Ovary (tissue), 9 donors: Measurements from ENCODE around the gene RYR3. TPM values are rescaled to one million over a fixed set of nuclear protein-coding genes. Genes with fewer than 3 reads are reported as not detected.

Experiments used
- DNase-seq, 5 donors: peaks; one replicate each; pipeline ENCODE4 v3.0.0-alpha.2; 2019 to 2020
- H3K27ac ChIP-seq, 2 donors: fragments of 200-600 bp; one replicate each; pipeline versions ENCODE4 v1.5.1 to v1.8.0; 2019 to 2022
- H3K27me3 ChIP-seq: fragments of 200-600 bp; one replicate; pipeline ENCODE4 v1.8.0; 2022
- H3K36me3 ChIP-seq: fragments of 200-600 bp; sonication (generic); one replicate; pipeline ENCODE4 v1.5.1; 2019
- H3K4me1 ChIP-seq: one replicate; pipeline ENCODE4 v1.8.1; 2013; ENCODE audit warnings: mild to moderate bottlenecking, moderate library complexity; ENCODE audit not compliant: insufficient read depth
- H3K4me3 ChIP-seq: fragments of 200-600 bp; sonication (generic); one replicate; pipeline ENCODE4 v1.5.1; 2017
- H3K9me3 ChIP-seq, 2 donors: fragments of 200-600 bp in 1 of 2; sonication (generic) in 1 of 2; one replicate each; pipeline versions ENCODE4 v1.5.1 to v1.8.1; 2013 to 2019; ENCODE audit warnings: mild to moderate bottlenecking in 1 of 2, moderate library complexity in 1 of 2
- CTCF ChIP-seq, 3 donors: fragments of 450-650 bp in 2 of 3; fragments of 200-600 bp in 1 of 3; IDR thresholded peaks; one replicate each; pipeline versions ENCODE4 v1.5.1 to v1.8.0; 2016 to 2022; ENCODE audit warnings: antibody characterized with exemption in 3 of 3, mild to moderate bottlenecking in 1 of 3
- EP300 ChIP-seq: sonication (generic); formaldehyde crosslinking; IDR thresholded peaks from one replicate; pipeline ENCODE4 v1.6.1; 2017; ENCODE audit warnings: antibody characterized with exemption
- POLR2A ChIP-seq: fragments of 450-650 bp; IDR thresholded peaks from one replicate; pipeline ENCODE4 v1.6.1; 2017; ENCODE audit warnings: antibody characterized with exemption, mild to moderate bottlenecking, moderate library complexity
- WGBS, 3 donors: extraction: QIAGEN DNeasy Blood & Tissue Kit in 1 of 3; methylation state at CpG; one replicate each; pipeline versions ENCODE4 v1.1.5 to v1.1.7; 2013 to 2017; 5-methylcytosine and 5-hydroxymethylcytosine counted together
- intact Hi-C, 4 donors: fragments of 100-400 bp; cut with DNase I; formaldehyde crosslinking; loops; one replicate each; pipeline versions ENCODE4 v1.11.0 to v1.15.1; 2022 to 2023
- polyA plus RNA-seq, 2 donors: library from polyadenylated mRNA; stranded (reverse); fragments of 200-250 nt in 1 of 2; fragments of 350-450 nt in 1 of 2; fragmentation: Illumina TruSeq in 1 of 2; extraction: RNeasy Lipid Tissue Mini Kit (QIAGEN cat#74804) in 1 of 2; gene quantifications; one replicate each; pipeline ENCODE4 v1.2.3, GENCODE V29; 2013 to 2014
- total RNA-seq, 7 donors: library from RNA; depleted of rRNA in 2 of 7; stranded (reverse); fragments of >200 nt in 2 of 7; fragmentation: NEBNext Ultra II Directional in 3 of 7; extraction: Animal tissue kit (Norgen Biotek cat#: 25700) in 3 of 7; gene quantifications; one replicate each; pipeline versions ENCODE4 v1.1.0 to v1.2.4, GENCODE V29; 2016 to 2023
- donor health status: DM: no; HTN: no; CAD: no; lungs with moderate emphysema.
- donor health status: DM: no; HTN: no; CAD: no.
- donor health status: Bipolar disorder and iron deficiency.
- donor health status: DM: yes; HTN: yes; CAD: no.
- donor health status: DM: no; HTN: no; CAD: no.
- donor health status: DM: yes; HTN: yes; CAD: no.

The RYR3 gene
- total and polyA plus RNA-seq, 9 donors = 0.52 to 6.0 (median 0.96) TPM

DNA sequence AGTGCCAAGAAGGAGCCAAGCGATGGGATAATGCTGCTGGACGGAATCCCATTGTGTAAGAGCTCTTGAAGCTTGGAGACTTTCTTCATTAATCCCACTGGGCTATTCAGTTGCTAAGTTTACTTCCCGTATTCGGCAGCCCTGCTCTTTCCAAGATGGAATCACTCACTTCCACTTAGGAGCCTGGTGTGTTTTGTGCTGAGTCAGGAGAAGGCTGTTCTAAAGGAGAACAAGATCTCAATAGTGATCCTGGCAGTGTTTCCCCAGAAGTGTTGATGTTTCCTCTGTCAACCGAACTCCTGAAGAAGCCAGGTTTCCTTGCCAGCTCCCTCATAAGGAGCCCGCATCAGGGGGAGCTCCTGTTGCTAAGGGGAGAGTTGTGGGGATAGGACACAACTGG, 387.4 kb downstream of the RYR3 start:
- no peaks in the 10 kb centered on the region for H3K4me1 ChIP-seq
- DNase-seq = no peak
- H3K4me3 ChIP-seq = no peak overlapping the region
- intact Hi-C loops = loop anchor here in 2 of 4 donors (10.0 kb wide), 2 partner anchors 383 to 403 kb away; partner anchors contain the start of gene RYR3 (in 1 of the 2)
- no peaks in the 10 kb centered on the region for H3K36me3 ChIP-seq
- no peak overlapping the region for H3K27ac ChIP-seq
- WGBS, 3 donors = 69 to 75% (median 74%) methylated on average over 6 of the region's 6 CpGs
- no peaks in the 10 kb centered on the region for H3K9me3 ChIP-seq
- no peaks in the 10 kb centered on the region for H3K27me3 ChIP-seq
- TF ChIP-seq EP300 (no peak), POLR2A (no peak), CTCF (IDR thresholded peaks at IDR 0.05) (no peak)

GRCh38 chr15:33699145-33699544, 388.4 kb downstream of the RYR3 start:
- WGBS, 3 donors = 84 to 93% (median 90%) methylated on average over 2 of the region's 2 CpGs

GRCh38 chr15:33699691-33700447, 389.1 kb downstream of the RYR3 start:
- no peaks in the 10 kb centered on the region for H3K9me3 ChIP-seq
- H3K4me3 ChIP-seq = no peak overlapping the region
- no peak for DNase-seq
- TF ChIP-seq EP300 (no peak), CTCF (IDR thresholded peaks at IDR 0.05) (no peak), POLR2A (no peak)
- intact Hi-C loops = loop anchor here (5.0 to 10.0 kb wide), 3 partner anchors 385 to 408 kb away; partner anchors contain the start of gene RYR3 (in 1 of the 4)
- H3K36me3 ChIP-seq = no peaks in the 10 kb centered on the region
- no peaks in the 10 kb centered on the region for H3K4me1 ChIP-seq
- no peak overlapping the region for H3K27ac ChIP-seq
- 43 to 55% (median 45%) methylated on average over 14 of the region's 14 CpGs for WGBS, 3 donors
- H3K27me3 ChIP-seq = no peaks in the 10 kb centered on the region

More at GRCh38 chr15:33699145-33699544, 388.4 kb downstream of the RYR3 start:
- no peaks in the 10 kb centered on the region for H3K27me3 ChIP-seq
- no peaks in the 10 kb centered on the region for H3K36me3 ChIP-seq
- intact Hi-C loops = loop anchor here in 2 of 4 donors (10.0 kb wide), 2 partner anchors 384 to 404 kb away; partner anchors contain the start of gene RYR3 (in 1 of the 2)
- no peak for TF ChIP-seq CTCF (IDR thresholded peaks at IDR 0.05)
- no peak for TF ChIP-seq EP300
- TF ChIP-seq POLR2A = no peak
- H3K4me3 ChIP-seq = no peak overlapping the region
- H3K27ac ChIP-seq = no peak overlapping the region
- no peak for DNase-seq
- no peaks in the 10 kb centered on the region for H3K4me1 ChIP-seq
- H3K9me3 ChIP-seq = no peaks in the 10 kb centered on the region

GRCh38 chr15:33700695-33701303, 390.0 kb downstream of the RYR3 start:
- DNase-seq = peak; percentile 43 to 78 (median 74)
- TF ChIP-seq POLR2A (no peak), CTCF (IDR thresholded peaks at IDR 0.05) (peak; percentile 60 to 77 (median 66))
- H3K4me3 ChIP-seq = no peak overlapping the region
- H3K27me3 ChIP-seq = no peaks in the 10 kb centered on the region
- H3K27ac ChIP-seq = no peak overlapping the region
- H3K36me3 ChIP-seq = no peaks in the 10 kb centered on the region
- 15 to 22% (median 15%) methylated on average over 19 of the region's 19 CpGs for WGBS, 3 donors
- H3K9me3 ChIP-seq = no peaks in the 10 kb centered on the region
- intact Hi-C loops = loop anchor here in 2 of 4 donors (5.0 kb wide), 1 partner anchor 408 kb away; no protein-coding TSS in a partner anchor
- H3K4me1 ChIP-seq = no peaks in the 10 kb centered on the region
